Measurements from ENCODE around the gene GNB1L. TPM values are rescaled to one million over a fixed set of nuclear protein-coding genes. Genes with fewer than 3 reads are reported as not detected.

The GNB1L gene
- total and polyA plus RNA-seq, 9 of the 15 experiments (the other 6 are each of a cell fraction or from before 2014, with no cell fraction given), result 0.56 to 50.5 (median 10.2) TPM

GRCh38 chr22:19853058-19853878, 1.4 kb downstream of the GNB1L start (continued):
- TF ChIP-seq, protein P1, sequence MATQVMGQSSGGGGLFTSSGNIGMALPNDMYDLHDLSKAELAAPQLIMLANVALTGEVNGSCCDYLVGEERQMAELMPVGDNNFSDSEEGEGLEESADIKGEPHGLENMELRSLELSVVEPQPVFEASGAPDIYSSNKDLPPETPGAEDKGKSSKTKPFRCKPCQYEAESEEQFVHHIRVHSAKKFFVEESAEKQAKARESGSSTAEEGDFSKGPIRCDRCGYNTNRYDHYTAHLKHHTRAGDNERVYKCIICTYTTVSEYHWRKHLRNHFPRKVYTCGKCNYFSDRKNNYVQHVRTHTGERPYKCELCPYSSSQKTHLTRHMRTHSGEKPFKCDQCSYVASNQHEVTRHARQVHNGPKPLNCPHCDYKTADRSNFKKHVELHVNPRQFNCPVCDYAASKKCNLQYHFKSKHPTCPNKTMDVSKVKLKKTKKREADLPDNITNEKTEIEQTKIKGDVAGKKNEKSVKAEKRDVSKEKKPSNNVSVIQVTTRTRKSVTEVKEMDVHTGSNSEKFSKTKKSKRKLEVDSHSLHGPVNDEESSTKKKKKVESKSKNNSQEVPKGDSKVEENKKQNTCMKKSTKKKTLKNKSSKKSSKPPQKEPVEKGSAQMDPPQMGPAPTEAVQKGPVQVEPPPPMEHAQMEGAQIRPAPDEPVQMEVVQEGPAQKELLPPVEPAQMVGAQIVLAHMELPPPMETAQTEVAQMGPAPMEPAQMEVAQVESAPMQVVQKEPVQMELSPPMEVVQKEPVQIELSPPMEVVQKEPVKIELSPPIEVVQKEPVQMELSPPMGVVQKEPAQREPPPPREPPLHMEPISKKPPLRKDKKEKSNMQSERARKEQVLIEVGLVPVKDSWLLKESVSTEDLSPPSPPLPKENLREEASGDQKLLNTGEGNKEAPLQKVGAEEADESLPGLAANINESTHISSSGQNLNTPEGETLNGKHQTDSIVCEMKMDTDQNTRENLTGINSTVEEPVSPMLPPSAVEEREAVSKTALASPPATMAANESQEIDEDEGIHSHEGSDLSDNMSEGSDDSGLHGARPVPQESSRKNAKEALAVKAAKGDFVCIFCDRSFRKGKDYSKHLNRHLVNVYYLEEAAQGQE (IDR thresholded peaks at IDR 0.05; ENCODE audit: borderline replicate concordance), result no peak
- TF ChIP-seq, protein P1 (CRISPR knock-in tag; IDR thresholded peaks at IDR 0.05; ENCODE audit: low read depth), result peak; percentile 14; the same call in 1 of the 2 replicates
- TF ChIP-seq SMARCB1 (IDR thresholded peaks at IDR 0.05; ENCODE audit: insufficient read length, low read depth) (no peak), ZNF778 (CRISPR knock-in tag; IDR thresholded peaks at IDR 0.05) (no peak), SUPT5H (IDR thresholded peaks at IDR 0.05) (no peak), TOE1 (IDR thresholded peaks at IDR 0.05; ENCODE audit: borderline replicate concordance) (no peak), TOE1 (CRISPR knock-in tag; IDR thresholded peaks at IDR 0.05; ENCODE audit: borderline replicate concordance, low read depth) (no peak), TAF7 (tag; IDR thresholded peaks at IDR 0.05) (no peak; the same call in 1 of the 2 replicates), MTF1 (CRISPR knock-in tag; IDR thresholded peaks at IDR 0.05; ENCODE audit: borderline replicate concordance) (0 out of 2 replicates have a peak, but pooled peaks have one; percentile 54), TAF15 (IDR thresholded peaks at IDR 0.05; ENCODE audit: low read depth, low read length) (no peak), CTCF (IDR thresholded peaks at IDR 0.05 in 2 of 3, conservative IDR thresholded peaks at IDR 0.05 in 1 of 3; ENCODE audit: insufficient read depth in 2 of 3, low read depth in 1 of 3, low read length in 3 of 3) (peak in 1 of 3 experiments; percentile 0; a peak in 1 of 6 replicates), YBX1 (IDR thresholded peaks at IDR 0.05) (no peak), ZBTB12 (CRISPR knock-in tag; IDR thresholded peaks at IDR 0.05) (no peak), ZBTB17 (CRISPR knock-in tag; IDR thresholded peaks at IDR 0.05) (no peak)
- TF ChIP-seq, protein P2, sequence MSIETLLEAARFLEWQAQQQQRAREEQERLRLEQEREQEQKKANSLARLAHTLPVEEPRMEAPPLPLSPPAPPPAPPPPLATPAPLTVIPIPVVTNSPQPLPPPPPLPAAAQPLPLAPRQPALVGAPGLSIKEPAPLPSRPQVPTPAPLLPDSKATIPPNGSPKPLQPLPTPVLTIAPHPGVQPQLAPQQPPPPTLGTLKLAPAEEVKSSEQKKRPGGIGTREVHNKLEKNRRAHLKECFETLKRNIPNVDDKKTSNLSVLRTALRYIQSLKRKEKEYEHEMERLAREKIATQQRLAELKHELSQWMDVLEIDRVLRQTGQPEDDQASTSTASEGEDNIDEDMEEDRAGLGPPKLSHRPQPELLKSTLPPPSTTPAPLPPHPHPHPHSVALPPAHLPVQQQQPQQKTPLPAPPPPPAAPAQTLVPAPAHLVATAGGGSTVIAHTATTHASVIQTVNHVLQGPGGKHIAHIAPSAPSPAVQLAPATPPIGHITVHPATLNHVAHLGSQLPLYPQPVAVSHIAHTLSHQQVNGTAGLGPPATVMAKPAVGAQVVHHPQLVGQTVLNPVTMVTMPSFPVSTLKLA (conservative IDR thresholded peaks at IDR 0.05), result no peak
